ENCODE results near the gene NEAT1. TPM values are rescaled to one million over a fixed set of nuclear protein-coding genes. Genes with fewer than 3 reads are reported as not detected.

NEAT1 gene
- total and polyA plus RNA-seq, 9 of the 15 experiments (the other 6 are each of a cell fraction or from before 2014, with no cell fraction given), result 20.1 to 389 (median 62.8) TPM

- TF ChIP-seq RBM17 (IDR thresholded peaks at IDR 0.05; ENCODE audit: borderline replicate concordance, low read depth, low read length), result no peak
- TF ChIP-seq HDAC3 (IDR thresholded peaks at IDR 0.05; ENCODE audit: borderline replicate concordance, partially characterized antibody), result no peak
- no peak for TF ChIP-seq ELK1 (CRISPR knock-in tag; IDR thresholded peaks at IDR 0.05)
- no peak for TF ChIP-seq ZNF311 (CRISPR knock-in tag; IDR thresholded peaks at IDR 0.05)
- TF ChIP-seq PCBP1 (IDR thresholded peaks at IDR 0.05; ENCODE audit: low read depth, low read length, poor library complexity, severe bottlenecking), result no peak
- no peak for TF ChIP-seq FOXK2 (conservative IDR thresholded peaks at IDR 0.05 in 1 of 2, IDR thresholded peaks at IDR 0.05 in 1 of 2; ENCODE audit: low read depth in 2 of 2)
- TF ChIP-seq HDAC2 (IDR thresholded peaks at IDR 0.05), result no peak
- TF ChIP-seq EZH2 (IDR thresholded peaks at IDR 0.05; ENCODE audit: borderline replicate concordance, low read depth, low read length), result no peak
- no peak for TF ChIP-seq GTF2A2 (tag; IDR thresholded peaks at IDR 0.05)
- no peak for TF ChIP-seq PTBP1 (IDR thresholded peaks at IDR 0.05; ENCODE audit: low read depth, low read length)
- TF ChIP-seq BCOR (IDR thresholded peaks at IDR 0.05), result no peak
Observed at GRCh38 chr11:65401803-65402248, 20.8 kb upstream of the NEAT1 start (continued).

GRCh38 chr11:65402790-65403189 lies 19.8 kb upstream of the NEAT1 start:
- no peak for TF ChIP-seq SNAPC5 (CRISPR knock-in tag; IDR thresholded peaks at IDR 0.05)
- no peak for TF ChIP-seq DPF2 (IDR thresholded peaks at IDR 0.05)
- peak; percentile 21; the same call in 1 of the 2 replicates for TF ChIP-seq CEBPB (tag; IDR thresholded peaks at IDR 0.05)
- no peak for TF ChIP-seq ZFPM2 (CRISPR knock-in tag; IDR thresholded peaks at IDR 0.05)
- TF ChIP-seq ZNF764 (CRISPR knock-in tag; IDR thresholded peaks at IDR 0.05; ENCODE audit: low read depth), result no peak
- no peak for TF ChIP-seq ZNF699 (CRISPR knock-in tag; IDR thresholded peaks at IDR 0.05; ENCODE audit: insufficient replicate concordance)
- ChIA-PET CTCF (ENCODE audit: low intra/inter-chr PET ratio) (no interaction called here), POLR2A (interaction anchor here (0.6 to 12.2 kb wide), 10 partner anchors 9 to 114 kb away, joined by 3 to 185 read pairs (median 4); partner anchors contain the start of genes MALAT1 and NEAT1)
- WGBS (ENCODE audit: insufficient coverage, low coverage, missing lambda C conversion rate), result 90% methylated on average over 2 of the region's 2 CpGs
- no peak overlapping the region for H3K27ac ChIP-seq (ENCODE audit: extremely low read depth, low read depth, low read length)
- no peaks in the 10 kb centered on the region for H3K9me1 ChIP-seq (ENCODE audit: control insufficient read depth, insufficient read depth, low read length)
- no peak overlapping the region; a peak in 1 of 4 replicates for H3K9ac ChIP-seq (ENCODE audit: insufficient read depth in 1 of 2, low read depth in 2 of 2, low read length in 2 of 2)
- FAIRE-seq (no peak), ATAC-seq (no peak), DNase-seq (ENCODE audit: extremely low read depth in 1 of 4, low spot score in 3 of 4) (no peak)
- H3K4me2 ChIP-seq (ENCODE audit: insufficient read depth, low read length), result no peak overlapping the region
- H2AFZ ChIP-seq (ENCODE audit: low read depth, low read length), result no peak overlapping the region
- no TSS peak for BruUV-seq (replicated peaks)
- intact Hi-C loops (cut with micrococcal nuclease) (no loop called here), in situ Hi-C loops (cut with MboI) (no loop called here)
- peaks cover 9 to 55% of the 10 kb centered on the region in 2 experiments for H3K4me1 ChIP-seq (replicated peaks in 1 of 2; ENCODE audit: control insufficient read depth in 2 of 2, insufficient read depth in 2 of 2, low read length in 2 of 2)
- H3K36me3 ChIP-seq (ENCODE audit: control insufficient read depth, insufficient read depth, low read length), result peaks cover 78% of the 10 kb centered on the region
- no peaks in the 10 kb centered on the region for H3K27me3 ChIP-seq (ENCODE audit: control insufficient read depth in 2 of 2, insufficient read depth in 2 of 2, low read length in 2 of 2)
- H3K9me3 ChIP-seq (replicated peaks; ENCODE audit: control insufficient read depth, insufficient read depth, low read depth, low read length), result no peaks in the 10 kb centered on the region
- H3K79me2 ChIP-seq (ENCODE audit: control insufficient read depth, insufficient read depth, low read length), result no peaks in the 10 kb centered on the region
- H4K20me1 ChIP-seq (replicated peaks; ENCODE audit: control insufficient read depth, insufficient read depth, low read length), result 0 out of 2 replicates have a peak, but pooled peaks cover 4% of the 10 kb centered on the region
- H3K4me3 ChIP-seq, result no peak overlapping the region

Measured in K562 (cell line).